ENCODE results near the gene UCN2. TPM values are rescaled to one million over a fixed set of nuclear protein-coding genes. Genes with fewer than 3 reads are reported as not detected.

The UCN2 gene
- total RNA-seq, 4 donors from 2014 or later, result not detected

GRCh38 chr3:48572517-48572916 is 8.9 kb upstream of the UCN2 start:
- Histone ChIP-seq H3K4me1 (no peaks in the 10 kb centered on the region), H3K9me3 (no peaks in the 10 kb centered on the region), H3K36me3 (peaks cover 0 to 3% of the 10 kb centered on the region in 2 donors), H3K27ac (no peak overlapping the region), H3K4me3 (no peak overlapping the region), H3K27me3 (no peaks in the 10 kb centered on the region)
- TF ChIP-seq CTCF (IDR thresholded peaks at IDR 0.05 in 4 of 5, conservative IDR thresholded peaks at IDR 0.05 in 1 of 5) (no peak), POLR2A (IDR thresholded peaks at IDR 0.05) (no peak)
- DNase-seq, result no peak
- intact Hi-C loops (cut with DNase I; ENCODE audit: low total_unique reads) (no loop called here), in situ Hi-C loops (cut with MboI; ENCODE audit: low sequenced_read_pairs in 4 of 4) (no loop called here)
- ATAC-seq, result no peak

DNA sequence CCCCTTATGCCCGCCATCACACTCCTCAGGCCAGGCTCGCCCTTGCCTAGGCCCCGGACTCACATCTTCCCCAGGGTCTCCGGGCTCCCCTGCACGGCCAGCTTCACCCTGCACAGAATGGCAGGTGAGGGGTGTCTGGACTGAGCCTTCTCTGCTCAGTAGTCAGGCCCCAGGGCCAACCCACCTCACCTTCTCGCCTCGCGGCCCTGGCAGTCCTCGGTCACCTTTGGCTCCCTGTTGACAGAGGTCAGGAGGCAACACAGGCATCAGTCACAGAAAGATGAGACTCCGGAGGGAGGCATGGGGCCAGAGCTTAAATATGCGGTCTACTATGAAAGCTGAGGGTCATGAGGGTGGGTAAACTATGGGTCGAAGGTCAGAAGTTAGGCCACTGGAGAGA is 8.4 kb upstream of the UCN2 start:
- Histone ChIP-seq H3K27me3 (no peaks in the 10 kb centered on the region), H3K4me1 (no peaks in the 10 kb centered on the region), H3K36me3 (peaks cover 0 to 3% of the 10 kb centered on the region in 2 donors), H3K9me3 (no peaks in the 10 kb centered on the region), H3K27ac (no peak overlapping the region), H3K4me3 (no peak overlapping the region)
- DNase-seq (no peak), ATAC-seq (no peak)
- in situ Hi-C loops (cut with MboI; ENCODE audit: low sequenced_read_pairs in 4 of 4), result no loop called here
- TF ChIP-seq POLR2A (IDR thresholded peaks at IDR 0.05) (no peak), CTCF (IDR thresholded peaks at IDR 0.05 in 4 of 5, conservative IDR thresholded peaks at IDR 0.05 in 1 of 5) (no peak)
- intact Hi-C loops (cut with DNase I; ENCODE audit: low total_unique reads), result no loop called here

- Histone ChIP-seq H3K9me3 (no peaks in the 10 kb centered on the region), H3K27me3 (no peaks in the 10 kb centered on the region), H3K4me3 (no peak overlapping the region), H3K4me1 (no peaks in the 10 kb centered on the region), H3K27ac (no peak overlapping the region), H3K36me3 (peaks cover 0 to 3% of the 10 kb centered on the region in 2 donors)
- in situ Hi-C loops (cut with MboI; ENCODE audit: low sequenced_read_pairs in 4 of 4), result no loop called here
- intact Hi-C loops (cut with DNase I; ENCODE audit: low total_unique reads), result no loop called here
- TF ChIP-seq POLR2A (IDR thresholded peaks at IDR 0.05) (no peak), CTCF (IDR thresholded peaks at IDR 0.05 in 4 of 5, conservative IDR thresholded peaks at IDR 0.05 in 1 of 5) (no peak)
- no peak for DNase-seq
- no peak for ATAC-seq
Measured at GRCh38 chr3:48569808-48570450, 6.3 kb upstream of the UCN2 start.

DNA sequence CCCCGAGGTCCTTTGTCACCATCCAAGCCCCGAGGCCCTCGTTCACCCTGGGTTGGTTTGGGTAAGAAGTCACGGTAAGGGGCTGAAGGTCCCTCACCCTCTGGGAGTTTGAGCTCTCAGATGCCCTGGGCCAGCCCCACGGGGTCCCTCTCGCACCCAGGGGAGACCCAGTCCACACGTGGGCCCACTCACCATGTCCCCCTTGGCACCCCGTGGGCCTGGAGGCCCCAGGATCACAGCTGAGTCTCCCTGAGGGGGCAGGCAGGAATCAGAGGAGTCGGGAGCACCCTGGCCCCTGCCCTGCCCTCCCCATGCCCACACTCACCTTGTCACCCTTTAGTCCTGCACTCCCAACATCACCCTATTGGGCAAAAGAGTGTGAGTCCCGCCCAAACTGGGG is 5.8 kb upstream of the UCN2 start:
- Histone ChIP-seq H3K4me3 (no peak overlapping the region), H3K27ac (no peak overlapping the region), H3K27me3 (no peaks in the 10 kb centered on the region), H3K4me1 (no peaks in the 10 kb centered on the region), H3K36me3 (peaks cover 0 to 3% of the 10 kb centered on the region in 2 donors), H3K9me3 (no peaks in the 10 kb centered on the region)
- DNase-seq (no peak), ATAC-seq (no peak)
- TF ChIP-seq POLR2A (IDR thresholded peaks at IDR 0.05) (no peak), CTCF (IDR thresholded peaks at IDR 0.05 in 4 of 5, conservative IDR thresholded peaks at IDR 0.05 in 1 of 5) (no peak)
- in situ Hi-C loops (cut with MboI; ENCODE audit: low sequenced_read_pairs in 4 of 4) (no loop called here), intact Hi-C loops (cut with DNase I; ENCODE audit: low total_unique reads) (no loop called here)

- H3K27ac ChIP-seq, result no peak overlapping the region
- peaks cover 0 to 3% of the 10 kb centered on the region in 2 donors for H3K36me3 ChIP-seq
- no peak for DNase-seq
- no peaks in the 10 kb centered on the region for H3K27me3 ChIP-seq
- H3K4me3 ChIP-seq, result no peak overlapping the region
- no peaks in the 10 kb centered on the region for H3K4me1 ChIP-seq
- in situ Hi-C loops (cut with MboI; ENCODE audit: low sequenced_read_pairs in 4 of 4), result no loop called here
- ATAC-seq, result no peak
- intact Hi-C loops (cut with DNase I; ENCODE audit: low total_unique reads), result no loop called here
- no peaks in the 10 kb centered on the region for H3K9me3 ChIP-seq
- TF ChIP-seq CTCF (IDR thresholded peaks at IDR 0.05 in 4 of 5, conservative IDR thresholded peaks at IDR 0.05 in 1 of 5) (no peak), POLR2A (IDR thresholded peaks at IDR 0.05) (no peak)
Measured at GRCh38 chr3:48568476-48568875, 4.9 kb upstream of the UCN2 start.
